Activated naive CD4-positive, alpha-beta T cell treated with anti-CD3 and anti-CD28 coated beads, Interleukin-2, amount 50 U/mL, for 24 hours (primary cell): ENCODE data around the gene MORN2.

Source experiments
- H3K27ac Mint-ChIP-seq: one replicate; pipeline ENCODE4 v1.8.0; 2021; ENCODE audit warnings: mild to moderate bottlenecking, mixed read lengths
- H3K27me3 Mint-ChIP-seq: one replicate; pipeline ENCODE4 v1.8.0; 2021; ENCODE audit warnings: mixed read lengths
- H3K36me3 Mint-ChIP-seq: one replicate; pipeline ENCODE4 v1.8.0; 2021; ENCODE audit warnings: mixed read lengths
- H3K4me1 Mint-ChIP-seq: one replicate; pipeline ENCODE4 v1.8.0; 2021; ENCODE audit warnings: mixed read lengths
- H3K4me3 Mint-ChIP-seq: one replicate; pipeline ENCODE4 v1.8.0; 2021; ENCODE audit warnings: mild to moderate bottlenecking, mixed read lengths
- H3K9me3 Mint-ChIP-seq: one replicate; pipeline ENCODE4 v1.8.0; 2021; ENCODE audit warnings: mixed read lengths

Gene MORN2

GRCh38 chr2:38875227-38875575, 575 bp upstream of the MORN2 start:
- Mint-ChIP-seq H3K4me3 (peak overlapping the region; percentile 99), H3K27me3 (no peaks in the 10 kb centered on the region), H3K36me3 (peaks cover 16% of the 10 kb centered on the region)

GRCh38 chr2:38876407-38876806, 631 bp downstream of the MORN2 start:
- Mint-ChIP-seq H3K27me3 (no peaks in the 10 kb centered on the region), H3K36me3 (peaks cover 15% of the 10 kb centered on the region), H3K9me3 (peaks cover 7% of the 10 kb centered on the region), H3K27ac (peak overlapping the region; percentile 95), H3K4me1 (peaks cover 36% of the 10 kb centered on the region), H3K4me3 (peak overlapping the region; percentile 99)

More at GRCh38 chr2:38875227-38875575, 575 bp upstream of the MORN2 start:
- Mint-ChIP-seq H3K4me1 (peaks cover 36% of the 10 kb centered on the region), H3K9me3 (peaks cover 9% of the 10 kb centered on the region), H3K27ac (peak overlapping the region; percentile 95)

GRCh38 chr2:38886063-38886462, 10.3 kb downstream of the MORN2 start:
- Mint-ChIP-seq H3K9me3 (no peaks in the 10 kb centered on the region), H3K27ac (no peak overlapping the region), H3K4me1 (no peaks in the 10 kb centered on the region), H3K4me3 (no peak overlapping the region), H3K27me3 (no peaks in the 10 kb centered on the region), H3K36me3 (peaks cover 6% of the 10 kb centered on the region)

- H3K4me1 Mint-ChIP-seq: no peaks in the 10 kb centered on the region
- no peak overlapping the region for H3K27ac Mint-ChIP-seq
- no peaks in the 10 kb centered on the region for H3K9me3 Mint-ChIP-seq
- peaks cover 5% of the 10 kb centered on the region for H3K36me3 Mint-ChIP-seq
- H3K27me3 Mint-ChIP-seq: no peaks in the 10 kb centered on the region
- H3K4me3 Mint-ChIP-seq: no peak overlapping the region
Observed at GRCh38 chr2:38887347-38887746, 11.6 kb downstream of the MORN2 start.

- Mint-ChIP-seq H3K36me3 (peaks cover 5% of the 10 kb centered on the region), H3K4me1 (no peaks in the 10 kb centered on the region), H3K27me3 (no peaks in the 10 kb centered on the region), H3K9me3 (no peaks in the 10 kb centered on the region), H3K27ac (no peak overlapping the region), H3K4me3 (no peak overlapping the region)
Observed at GRCh38 chr2:38887902-38888554, 12.3 kb downstream of the MORN2 start.

- H3K36me3 Mint-ChIP-seq: peaks cover 5% of the 10 kb centered on the region
- no peaks in the 10 kb centered on the region for H3K4me1 Mint-ChIP-seq
- no peaks in the 10 kb centered on the region for H3K9me3 Mint-ChIP-seq
- no peaks in the 10 kb centered on the region for H3K27me3 Mint-ChIP-seq
- H3K4me3 Mint-ChIP-seq: no peak overlapping the region
- no peak overlapping the region for H3K27ac Mint-ChIP-seq
Observed at GRCh38 chr2:38889045-38889444, 13.3 kb downstream of the MORN2 start.

GRCh38 chr2:38889575-38889974, 13.8 kb downstream of the MORN2 start, which contains the start of gene ARHGEF33:
Gene ARHGEF33, plus strand, starts transcription at chr2:38889875. Its CDS starts 29,573 bp downstream, at chr2:38919448.
- H3K9me3 Mint-ChIP-seq: no peaks in the 10 kb centered on the region
- no peaks in the 10 kb centered on the region for H3K27me3 Mint-ChIP-seq

GRCh38 chr2:38892819-38893218, 17.0 kb downstream of the MORN2 start:
- Mint-ChIP-seq H3K36me3 (peaks cover under 1% of the 10 kb centered on the region), H3K27ac (peak overlapping the region; percentile 21), H3K9me3 (no peaks in the 10 kb centered on the region), H3K4me3 (no peak overlapping the region), H3K4me1 (no peaks in the 10 kb centered on the region), H3K27me3 (no peaks in the 10 kb centered on the region)

More at GRCh38 chr2:38889575-38889974, 13.8 kb downstream of the MORN2 start, which contains the start of gene ARHGEF33:
- Mint-ChIP-seq H3K4me1 (no peaks in the 10 kb centered on the region), H3K36me3 (peaks cover 3% of the 10 kb centered on the region), H3K27ac (no peak within 1 kb of the TSS), H3K4me3 (no peak within 1 kb of the TSS)

GRCh38 chr2:38898256-38898655, 22.5 kb downstream of the MORN2 start:
- Mint-ChIP-seq H3K36me3 (peaks cover 2% of the 10 kb centered on the region), H3K9me3 (no peaks in the 10 kb centered on the region), H3K27me3 (no peaks in the 10 kb centered on the region), H3K27ac (no peak overlapping the region), H3K4me3 (no peak overlapping the region), H3K4me1 (no peaks in the 10 kb centered on the region)

GRCh38 chr2:38900726-38901125, 24.9 kb downstream of the MORN2 start:
- no peak overlapping the region for H3K27ac Mint-ChIP-seq
- H3K9me3 Mint-ChIP-seq: no peaks in the 10 kb centered on the region
- H3K4me1 Mint-ChIP-seq: no peaks in the 10 kb centered on the region
- H3K36me3 Mint-ChIP-seq: peaks cover 2% of the 10 kb centered on the region
- no peaks in the 10 kb centered on the region for H3K27me3 Mint-ChIP-seq
- no peak overlapping the region for H3K4me3 Mint-ChIP-seq

- no peaks in the 10 kb centered on the region for H3K27me3 Mint-ChIP-seq
- H3K27ac Mint-ChIP-seq: no peak overlapping the region
- H3K36me3 Mint-ChIP-seq: no peaks in the 10 kb centered on the region
- H3K9me3 Mint-ChIP-seq: no peaks in the 10 kb centered on the region
- H3K4me3 Mint-ChIP-seq: no peak overlapping the region
- no peaks in the 10 kb centered on the region for H3K4me1 Mint-ChIP-seq
Observed at GRCh38 chr2:38905251-38905650, 29.5 kb downstream of the MORN2 start.

GRCh38 chr2:38907242-38907641, 31.5 kb downstream of the MORN2 start:
- H3K4me3 Mint-ChIP-seq: no peak overlapping the region
- H3K9me3 Mint-ChIP-seq: no peaks in the 10 kb centered on the region
- no peaks in the 10 kb centered on the region for H3K4me1 Mint-ChIP-seq
- H3K27me3 Mint-ChIP-seq: no peaks in the 10 kb centered on the region
- no peak overlapping the region for H3K27ac Mint-ChIP-seq
- no peaks in the 10 kb centered on the region for H3K36me3 Mint-ChIP-seq

- Mint-ChIP-seq H3K9me3 (no peaks in the 10 kb centered on the region), H3K4me3 (no peak overlapping the region), H3K4me1 (no peaks in the 10 kb centered on the region), H3K27ac (no peak overlapping the region), H3K36me3 (no peaks in the 10 kb centered on the region), H3K27me3 (no peaks in the 10 kb centered on the region)
Observed at GRCh38 chr2:38907743-38908562, 32.2 kb downstream of the MORN2 start.

GRCh38 chr2:38909872-38910271, 34.1 kb downstream of the MORN2 start:
- Mint-ChIP-seq H3K27me3 (no peaks in the 10 kb centered on the region), H3K36me3 (no peaks in the 10 kb centered on the region), H3K4me3 (no peak overlapping the region), H3K4me1 (no peaks in the 10 kb centered on the region), H3K27ac (no peak overlapping the region), H3K9me3 (no peaks in the 10 kb centered on the region)

- no peak overlapping the region for H3K27ac Mint-ChIP-seq
- no peaks in the 10 kb centered on the region for H3K36me3 Mint-ChIP-seq
- H3K9me3 Mint-ChIP-seq: no peaks in the 10 kb centered on the region
- no peaks in the 10 kb centered on the region for H3K27me3 Mint-ChIP-seq
- no peak overlapping the region for H3K4me3 Mint-ChIP-seq
- no peaks in the 10 kb centered on the region for H3K4me1 Mint-ChIP-seq
Observed at GRCh38 chr2:38911191-38911590, 35.4 kb downstream of the MORN2 start.

- Mint-ChIP-seq H3K4me3 (no peak overlapping the region), H3K4me1 (no peaks in the 10 kb centered on the region), H3K9me3 (no peaks in the 10 kb centered on the region), H3K36me3 (no peaks in the 10 kb centered on the region), H3K27me3 (no peaks in the 10 kb centered on the region), H3K27ac (no peak overlapping the region)
Observed at GRCh38 chr2:38912619-38913018, 36.8 kb downstream of the MORN2 start.
